Astrocyte (in vitro differentiated cells and primary cell): Measurements from ENCODE around the gene KRAS.

Experiments
- CTCF ChIP-seq: IDR thresholded peaks from 2 replicates; pipeline ENCODE4 v1.5.1; 2011; ENCODE audit warnings: low read depth, mild to moderate bottlenecking, inconsistent platforms, low read length, moderate library complexity; ENCODE audit not compliant: insufficient read depth
- EZH2 ChIP-seq: IDR thresholded peaks from 2 replicates; pipeline ENCODE4 v1.6.1; 2012; ENCODE audit warnings: mild to moderate bottlenecking, low read length, inconsistent platforms; ENCODE audit not compliant: insufficient read depth

- TF ChIP-seq CTCF (no peak), EZH2 (no peak)
Observed at GRCh38 chr12:25295361-25295760, 44.6 kb upstream of the KRAS start.
